HEK293 (cell line): ENCODE data around the gene PRPF18.

Experiments
- CTCF ChIA-PET: fragments of 350-600 bp; formaldehyde crosslinking; extraction: SDS; loops from one replicate; lab custom pipeline; 2021; ENCODE audit warnings: antibody characterized with exemption; lab: Yijun Ruan, JAX
- POLR2A ChIA-PET: fragments of 300-600 bp; formaldehyde crosslinking; extraction: SDS; loops from one replicate; lab custom pipeline; 2020; ENCODE audit warnings: antibody characterized with exemption, inconsistent platforms; lab: Yijun Ruan, JAX
- H3K27ac ChIP-seq: fragments of 200-500 bp; sonication (Bioruptor generic); 2 replicates; pipeline ENCODE4 v1.5.1; 2014; ENCODE audit warnings: low read depth, low read length, control low read depth, inconsistent platforms; ENCODE audit errors: extremely low read depth
- H3K36me3 ChIP-seq, 2 experiments: fragments of 200-500 bp in 1 of 2; sonication (Bioruptor generic) in 1 of 2; 1 replicate in 1 of 2; 2 replicates in 1 of 2; pipeline ENCODE4 v1.5.1; 2014 to 2017; ENCODE audit warnings: inconsistent platforms in 2 of 2, low read length in 2 of 2; ENCODE audit not compliant: control insufficient read depth in 2 of 2, insufficient read depth in 1 of 2
- H3K4me1 ChIP-seq: fragments of 200-500 bp; sonication (Bioruptor generic); 2 replicates; pipeline ENCODE4 v1.5.1; 2014; ENCODE audit warnings: mild to moderate bottlenecking, low read length, inconsistent platforms; ENCODE audit not compliant: control insufficient read depth, insufficient read depth
- H3K4me3 ChIP-seq: 2 replicates; pipeline ENCODE4 v1.5.1; 2011; ENCODE audit warnings: low read depth, mild to moderate bottlenecking, control low read depth, low read length, moderate library complexity
- H3K9me3 ChIP-seq: fragments of 200-500 bp; sonication (Bioruptor generic); 2 replicates; pipeline ENCODE4 v1.5.1; 2014; ENCODE audit warnings: low read depth, low read length, inconsistent platforms; ENCODE audit not compliant: control insufficient read depth, insufficient read depth
- GLIS1 ChIP-seq: fragments of 450-650 bp; formaldehyde crosslinking; IDR thresholded peaks from 2 replicates; pipeline ENCODE4 v1.5.1; 2016; ENCODE audit warnings: missing biosample characterization, missing genetic modification characterization
- KLF1 ChIP-seq: fragments of 450-650 bp; formaldehyde crosslinking; IDR thresholded peaks from 2 replicates; pipeline ENCODE4 v1.5.1; 2016; ENCODE audit warnings: missing biosample characterization, missing genetic modification characterization
- PRDM2 ChIP-seq: fragments of 450-650 bp; formaldehyde crosslinking; IDR thresholded peaks from 2 replicates; pipeline ENCODE4 v1.5.1; 2016; ENCODE audit warnings: missing biosample characterization, missing genetic modification characterization, borderline replicate concordance
- ZBTB17 ChIP-seq: fragments of 450-650 bp; formaldehyde crosslinking; IDR thresholded peaks from 2 replicates; pipeline ENCODE4 v1.5.1; 2016; ENCODE audit warnings: missing biosample characterization, missing genetic modification characterization
- ZBTB6 ChIP-seq: fragments of 450-650 bp; formaldehyde crosslinking; IDR thresholded peaks from 2 replicates; pipeline ENCODE4 v1.5.1; 2017; ENCODE audit warnings: missing biosample characterization, missing genetic modification characterization
- ZEB2 ChIP-seq: fragments of 450-650 bp; formaldehyde crosslinking; IDR thresholded peaks from 2 replicates; pipeline ENCODE4 v1.5.1; 2016; ENCODE audit warnings: missing biosample characterization, missing genetic modification characterization
- ZNF133 ChIP-seq: fragments of 450-650 bp; formaldehyde crosslinking; IDR thresholded peaks from 2 replicates; pipeline ENCODE4 v1.5.1; 2016; ENCODE audit warnings: missing biosample characterization, missing genetic modification characterization
- ZNF174 ChIP-seq: fragments of 450-650 bp; formaldehyde crosslinking; IDR thresholded peaks from 2 replicates; pipeline ENCODE4 v1.5.0; 2017; ENCODE audit warnings: missing biosample characterization, mild to moderate bottlenecking, missing genetic modification characterization
- ZNF292 ChIP-seq: fragments of 450-650 bp; formaldehyde crosslinking; IDR thresholded peaks from 2 replicates; pipeline ENCODE4 v1.5.1; 2016; ENCODE audit warnings: low read depth, missing biosample characterization, missing genetic modification characterization, borderline replicate concordance
- ZNF341 ChIP-seq: fragments of 450-650 bp; formaldehyde crosslinking; IDR thresholded peaks from 2 replicates; pipeline ENCODE4; 2016; ENCODE audit warnings: low read depth, missing biosample characterization, missing genetic modification characterization
- ZNF555 ChIP-seq: fragments of 450-650 bp; formaldehyde crosslinking; conservative IDR thresholded peaks from 2 replicates; pipeline ENCODE4 v1.5.1; 2017; ENCODE audit warnings: missing biosample characterization, mild to moderate bottlenecking, missing genetic modification characterization, inconsistent platforms
- ZNF747 ChIP-seq: fragments of 450-650 bp; formaldehyde crosslinking; IDR thresholded peaks from 2 replicates; pipeline ENCODE4 v1.5.1; 2016; ENCODE audit warnings: missing biosample characterization, missing genetic modification characterization
- TF ChIP-seq, protein P1 (sequence below): fragments of 450-650 bp; formaldehyde crosslinking; IDR thresholded peaks from 2 replicates; pipeline ENCODE4 v1.5.1; 2016; ENCODE audit warnings: missing biosample characterization, missing genetic modification characterization
- TF ChIP-seq, protein P2 (sequence below): fragments of 450-650 bp; formaldehyde crosslinking; IDR thresholded peaks from 2 replicates; pipeline ENCODE4 v1.5.1; 2016; ENCODE audit warnings: missing biosample characterization, missing genetic modification characterization, borderline replicate concordance
- TF ChIP-seq, protein P3 (sequence below): fragments of 450-650 bp; formaldehyde crosslinking; IDR thresholded peaks from 2 replicates; pipeline ENCODE4 v1.5.1; 2017; ENCODE audit warnings: missing biosample characterization, missing genetic modification characterization

PRPF18 gene

GRCh38 chr10:13654846-13655245 lies 68.1 kb downstream of the PRPF18 start:
- H3K4me1 ChIP-seq, result no peaks in the 10 kb centered on the region
- H3K9me3 ChIP-seq, result no peaks in the 10 kb centered on the region
- H3K4me3 ChIP-seq, result no peak overlapping the region
- CTCF ChIA-PET, result no interaction called here
- TF ChIP-seq ZNF133 (tag by site-specific recombination), result no peak
- TF ChIP-seq, protein P1, sequence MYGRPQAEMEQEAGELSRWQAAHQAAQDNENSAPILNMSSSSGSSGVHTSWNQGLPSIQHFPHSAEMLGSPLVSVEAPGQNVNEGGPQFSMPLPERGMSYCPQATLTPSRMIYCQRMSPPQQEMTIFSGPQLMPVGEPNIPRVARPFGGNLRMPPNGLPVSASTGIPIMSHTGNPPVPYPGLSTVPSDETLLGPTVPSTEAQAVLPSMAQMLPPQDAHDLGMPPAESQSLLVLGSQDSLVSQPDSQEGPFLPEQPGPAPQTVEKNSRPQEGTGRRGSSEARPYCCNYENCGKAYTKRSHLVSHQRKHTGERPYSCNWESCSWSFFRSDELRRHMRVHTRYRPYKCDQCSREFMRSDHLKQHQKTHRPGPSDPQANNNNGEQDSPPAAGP (tag by site-specific recombination), result no peak
- no peak overlapping the region for H3K27ac ChIP-seq
- POLR2A ChIA-PET, result no interaction called here
- peaks cover 0 to 70% of the 10 kb centered on the region in 2 experiments; a peak in 2 of 3 replicates for H3K36me3 ChIP-seq

GRCh38 chr10:13656337-13657100 lies 69.8 kb downstream of the PRPF18 start:
- Histone ChIP-seq H3K27ac (no peak overlapping the region), H3K36me3 (peaks cover 0 to 59% of the 10 kb centered on the region in 2 experiments; a peak in 2 of 3 replicates), H3K9me3 (no peaks in the 10 kb centered on the region), H3K4me1 (no peaks in the 10 kb centered on the region), H3K4me3 (no peak overlapping the region)
- ChIA-PET CTCF (interaction anchor here (0.7 to 1.2 kb wide), 4 partner anchors 54 to 575 kb away, joined by 3 to 5 read pairs (median 4); no protein-coding TSS in a partner anchor), POLR2A (no interaction called here)
- no peak for TF ChIP-seq ZNF174 (tag by site-specific recombination)
- TF ChIP-seq, protein P2, sequence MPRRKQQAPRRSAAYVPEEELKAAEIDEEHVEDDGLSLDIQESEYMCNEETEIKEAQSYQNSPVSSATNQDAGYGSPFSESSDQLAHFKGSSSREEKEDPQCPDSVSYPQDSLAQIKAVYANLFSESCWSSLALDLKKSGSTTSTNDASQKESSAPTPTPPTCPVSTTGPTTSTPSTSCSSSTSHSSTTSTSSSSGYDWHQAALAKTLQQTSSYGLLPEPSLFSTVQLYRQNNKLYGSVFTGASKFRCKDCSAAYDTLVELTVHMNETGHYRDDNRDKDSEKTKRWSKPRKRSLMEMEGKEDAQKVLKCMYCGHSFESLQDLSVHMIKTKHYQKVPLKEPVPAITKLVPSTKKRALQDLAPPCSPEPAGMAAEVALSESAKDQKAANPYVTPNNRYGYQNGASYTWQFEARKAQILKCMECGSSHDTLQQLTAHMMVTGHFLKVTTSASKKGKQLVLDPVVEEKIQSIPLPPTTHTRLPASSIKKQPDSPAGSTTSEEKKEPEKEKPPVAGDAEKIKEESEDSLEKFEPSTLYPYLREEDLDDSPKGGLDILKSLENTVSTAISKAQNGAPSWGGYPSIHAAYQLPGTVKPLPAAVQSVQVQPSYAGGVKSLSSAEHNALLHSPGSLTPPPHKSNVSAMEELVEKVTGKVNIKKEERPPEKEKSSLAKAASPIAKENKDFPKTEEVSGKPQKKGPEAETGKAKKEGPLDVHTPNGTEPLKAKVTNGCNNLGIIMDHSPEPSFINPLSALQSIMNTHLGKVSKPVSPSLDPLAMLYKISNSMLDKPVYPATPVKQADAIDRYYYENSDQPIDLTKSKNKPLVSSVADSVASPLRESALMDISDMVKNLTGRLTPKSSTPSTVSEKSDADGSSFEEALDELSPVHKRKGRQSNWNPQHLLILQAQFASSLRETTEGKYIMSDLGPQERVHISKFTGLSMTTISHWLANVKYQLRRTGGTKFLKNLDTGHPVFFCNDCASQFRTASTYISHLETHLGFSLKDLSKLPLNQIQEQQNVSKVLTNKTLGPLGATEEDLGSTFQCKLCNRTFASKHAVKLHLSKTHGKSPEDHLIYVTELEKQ (tag by site-specific recombination), result no peak
- no peak for TF ChIP-seq ZBTB6
- no peak for TF ChIP-seq ZNF555

DNA sequence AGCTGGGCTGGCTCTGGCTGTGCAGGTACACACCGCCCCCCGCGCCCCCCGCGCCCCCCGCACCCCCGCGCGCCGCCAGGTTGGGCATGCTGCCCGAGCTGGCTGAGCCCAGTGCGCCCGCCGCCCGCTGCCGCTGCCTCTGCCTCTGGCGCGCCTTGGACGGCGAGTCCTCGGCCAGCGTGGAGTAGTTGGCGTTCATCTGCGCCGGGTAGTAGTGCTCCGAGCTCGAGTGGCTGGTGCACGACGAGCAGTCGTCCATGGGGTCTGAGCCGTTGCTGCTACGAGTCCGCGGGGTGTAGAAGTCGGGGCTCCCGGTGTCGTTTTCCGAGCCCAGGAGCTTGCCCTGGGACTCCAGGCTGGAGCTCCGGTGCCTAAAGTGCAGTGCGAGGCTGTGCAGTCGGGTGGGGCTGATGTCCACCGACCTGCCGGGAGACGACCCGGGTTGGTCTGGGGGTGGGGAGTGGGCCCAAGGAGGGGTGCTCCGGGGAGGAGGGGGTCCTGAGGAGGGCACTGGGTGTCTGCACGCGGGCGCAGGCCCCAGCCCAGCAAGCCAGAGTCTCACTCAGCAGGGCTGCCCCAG lies 70.4 kb downstream of the PRPF18 start:
- TF ChIP-seq ZNF292 (tag by site-specific recombination) (no peak), ZNF341 (tag by site-specific recombination) (no peak), KLF1 (tag by site-specific recombination) (no peak), ZEB2 (tag by site-specific recombination) (no peak), GLIS1 (no peak), PRDM2 (no peak), ZBTB17 (tag by site-specific recombination) (no peak), ZNF747 (tag by site-specific recombination) (no peak)
- TF ChIP-seq, protein P3, sequence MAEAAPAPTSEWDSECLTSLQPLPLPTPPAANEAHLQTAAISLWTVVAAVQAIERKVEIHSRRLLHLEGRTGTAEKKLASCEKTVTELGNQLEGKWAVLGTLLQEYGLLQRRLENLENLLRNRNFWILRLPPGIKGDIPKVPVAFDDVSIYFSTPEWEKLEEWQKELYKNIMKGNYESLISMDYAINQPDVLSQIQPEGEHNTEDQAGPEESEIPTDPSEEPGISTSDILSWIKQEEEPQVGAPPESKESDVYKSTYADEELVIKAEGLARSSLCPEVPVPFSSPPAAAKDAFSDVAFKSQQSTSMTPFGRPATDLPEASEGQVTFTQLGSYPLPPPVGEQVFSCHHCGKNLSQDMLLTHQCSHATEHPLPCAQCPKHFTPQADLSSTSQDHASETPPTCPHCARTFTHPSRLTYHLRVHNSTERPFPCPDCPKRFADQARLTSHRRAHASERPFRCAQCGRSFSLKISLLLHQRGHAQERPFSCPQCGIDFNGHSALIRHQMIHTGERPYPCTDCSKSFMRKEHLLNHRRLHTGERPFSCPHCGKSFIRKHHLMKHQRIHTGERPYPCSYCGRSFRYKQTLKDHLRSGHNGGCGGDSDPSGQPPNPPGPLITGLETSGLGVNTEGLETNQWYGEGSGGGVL (tag by site-specific recombination), result no peak
- Histone ChIP-seq H3K36me3 (peaks cover 0 to 52% of the 10 kb centered on the region in 2 experiments; a peak in 2 of 3 replicates), H3K4me1 (no peaks in the 10 kb centered on the region), H3K4me3 (no peak overlapping the region), H3K9me3 (no peaks in the 10 kb centered on the region), H3K27ac (no peak overlapping the region)
- CTCF ChIA-PET, result interaction anchor here (0.7 to 1.2 kb wide), 5 partner anchors 54 to 574 kb away, joined by 3 to 5 read pairs (median 4); no protein-coding TSS in a partner anchor
- POLR2A ChIA-PET, result no interaction called here
